Heart left ventricle (tissue), 16 donors: ENCODE results near the gene ARHGAP15. TPM values are rescaled to one million over a fixed set of nuclear protein-coding genes. Genes with fewer than 3 reads are reported as not detected.

ENCODE experiments used
- ATAC-seq, 4 donors: fragments of 200-7000 bp; cut with Tn5 transposase; one replicate each; pipeline ENCODE4 v1.9.1; 2020 to 2022; ENCODE audit warnings: moderate library complexity in 4 of 4, mild to moderate bottlenecking in 3 of 4, moderate number of reproducible peaks in 1 of 4
- DNase-seq, 5 donors: peaks; one replicate each; pipeline ENCODE4 v3.0.0-alpha.2; 2020
- H3K27ac ChIP-seq, 12 donors: fragments of 200-600 bp; sonication (generic) in 4 of 12; one replicate each; pipeline versions ENCODE4 v1.5.0 to v1.8.0; 2016 to 2022; ENCODE audit warnings: mild to moderate bottlenecking in 2 of 12
- H3K27me3 ChIP-seq, 9 donors: fragments of 200-600 bp; sonication (generic) in 2 of 9; one replicate each; pipeline versions ENCODE4 v1.5.1 to v1.8.0; 2016 to 2022; ENCODE audit warnings: mild to moderate bottlenecking in 3 of 9
- H3K36me3 ChIP-seq, 9 donors: fragments of 200-600 bp; sonication (generic) in 2 of 9; one replicate each; pipeline versions ENCODE4 v1.5.0 to v1.8.0; 2018 to 2022; ENCODE audit warnings: mild to moderate bottlenecking in 2 of 9
- H3K4me1 ChIP-seq, 12 donors: fragments of 200-600 bp; sonication (generic) in 4 of 12; one replicate each; pipeline versions ENCODE4 v1.5.0 to v1.8.0; 2016 to 2022; ENCODE audit warnings: mild to moderate bottlenecking in 3 of 12
- H3K4me3 ChIP-seq, 12 donors: fragments of 200-600 bp; sonication (generic) in 4 of 12; one replicate each; pipeline versions ENCODE4 v1.5.0 to v1.8.0; 2017 to 2022; ENCODE audit warnings: mild to moderate bottlenecking in 9 of 12, moderate library complexity in 4 of 12
- H3K9me3 ChIP-seq, 12 donors: fragments of 200-600 bp; sonication (generic) in 4 of 12; one replicate each; pipeline versions ENCODE4 v1.5.0 to v1.8.0; 2016 to 2022; ENCODE audit warnings: mild to moderate bottlenecking in 1 of 12
- POLR2A ChIP-seq, 2 donors: fragments of 450-650 bp; IDR thresholded peaks; one replicate each; pipeline ENCODE4 v1.6.1; 2017; ENCODE audit warnings: antibody characterized with exemption in 2 of 2, mild to moderate bottlenecking in 2 of 2, moderate library complexity in 2 of 2
- WGBS, 4 donors: extraction: QIAGEN DNeasy Blood & Tissue Kit in 2 of 4; methylation state at CpG; one replicate each; pipeline versions ENCODE4 v1.1.5 to v1.1.7; 2013 to 2018; 5-methylcytosine and 5-hydroxymethylcytosine counted together
- intact Hi-C, 10 donors: fragments of 100-400 bp; cut with DNase I; formaldehyde crosslinking; loops; one replicate each; pipeline versions ENCODE4 v1.11.1 to v1.14.2; 2022
- polyA plus RNA-seq, 2 donors: library from polyadenylated mRNA; stranded (reverse); fragments of 200-250 nt; gene quantifications; one replicate each; pipeline ENCODE4 v1.2.3, GENCODE V29; 2013
- total RNA-seq, 9 donors: library from RNA; depleted of rRNA in 2 of 9; stranded (reverse); fragments of >200 nt in 2 of 9; fragmentation: NEBNext Ultra II Directional in 3 of 9; extraction: Animal tissue kit (Norgen Biotek cat#: 25700) in 3 of 9; gene quantifications; one replicate each; pipeline versions ENCODE4 v1.1.0 to v1.2.4, GENCODE V29; 2016 to 2023
- TF ChIP-seq, protein P1 (sequence below), 12 donors: fragments of 200-600 bp; sonication (generic) in 4 of 12; IDR thresholded peaks; one replicate each; pipeline versions ENCODE4 v1.5.0 to v1.8.0; 2018 to 2022; ENCODE audit warnings: antibody characterized with exemption in 12 of 12, mild to moderate bottlenecking in 5 of 12
- donor health status: ischemic (EF 13 %, LVEDD 7.1; RV severe dilation, severe dysfunction).
- donor health status: healthy with polysubstance abuse.
- donor health status: DM: no; HTN: yes; CAD: no.
- donor health status: DM: no; HTN: no; CAD: no.
- donor health status: ischemic (EF 25% LVEDD 6.9; RV normal size, moderate dysfunction).
- donor health status: ischemic (EF 25% LVEDD 5.7; RV mildly dilated, moderate dysfunction).
- donor health status: healthy.
- donor health status: DM: yes; HTN: yes; CAD: no.
- donor health status: ischemic (EF 35%, LVEDD 5.7; RV mildly dilated, moderate dysfunction).
- donor health status: nonischemic (EF 11% LVEDD 7.7; RV severe dilation, severe dysfunction).
- donor health status: DM: yes; HTN: yes; CAD: no.
- donor health status: PGD.
- donor health status: ischemic (EF 29% LVEDD 5.4; RV normal size, mild dysfunction).
- donor health status: nonischemic (EF 23%, LVEDD 6.1; RV moderate dilation, normal function).

Gene ARHGAP15
- total and polyA plus RNA-seq, 11 donors, result 1.3 to 8.7 (median 3.3) TPM

DNA sequence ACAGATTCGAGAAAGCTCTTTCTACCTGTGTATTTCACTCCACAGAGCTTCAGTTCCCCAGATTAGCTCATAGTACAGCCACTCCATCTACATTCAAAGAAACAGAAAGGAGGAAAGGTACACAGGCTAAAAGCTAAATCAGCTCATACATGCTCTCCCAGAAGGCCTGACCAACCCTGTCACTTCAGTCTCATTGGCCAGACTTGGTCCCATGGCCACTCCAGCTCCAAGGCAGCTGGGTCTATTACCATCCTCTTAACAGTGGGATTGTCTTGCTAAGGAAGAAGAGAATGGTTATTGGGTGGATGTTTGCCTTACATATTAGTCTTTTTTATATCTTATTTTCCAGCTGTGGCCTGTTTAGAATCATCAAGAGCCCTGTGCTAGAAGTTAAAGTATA is 572.6 kb downstream of the ARHGAP15 start:
- Histone ChIP-seq H3K27me3 (no peaks in the 10 kb centered on the region), H3K9me3 (no peaks in the 10 kb centered on the region), H3K4me3 (no peak overlapping the region), H3K27ac (no peak overlapping the region), H3K4me1 (peaks cover 0 to 11% (median 0%) of the 10 kb centered on the region in 12 donors), H3K36me3 (peaks cover 0 to 5% (median 0%) of the 10 kb centered on the region in 9 donors)
- TF ChIP-seq, protein P1, sequence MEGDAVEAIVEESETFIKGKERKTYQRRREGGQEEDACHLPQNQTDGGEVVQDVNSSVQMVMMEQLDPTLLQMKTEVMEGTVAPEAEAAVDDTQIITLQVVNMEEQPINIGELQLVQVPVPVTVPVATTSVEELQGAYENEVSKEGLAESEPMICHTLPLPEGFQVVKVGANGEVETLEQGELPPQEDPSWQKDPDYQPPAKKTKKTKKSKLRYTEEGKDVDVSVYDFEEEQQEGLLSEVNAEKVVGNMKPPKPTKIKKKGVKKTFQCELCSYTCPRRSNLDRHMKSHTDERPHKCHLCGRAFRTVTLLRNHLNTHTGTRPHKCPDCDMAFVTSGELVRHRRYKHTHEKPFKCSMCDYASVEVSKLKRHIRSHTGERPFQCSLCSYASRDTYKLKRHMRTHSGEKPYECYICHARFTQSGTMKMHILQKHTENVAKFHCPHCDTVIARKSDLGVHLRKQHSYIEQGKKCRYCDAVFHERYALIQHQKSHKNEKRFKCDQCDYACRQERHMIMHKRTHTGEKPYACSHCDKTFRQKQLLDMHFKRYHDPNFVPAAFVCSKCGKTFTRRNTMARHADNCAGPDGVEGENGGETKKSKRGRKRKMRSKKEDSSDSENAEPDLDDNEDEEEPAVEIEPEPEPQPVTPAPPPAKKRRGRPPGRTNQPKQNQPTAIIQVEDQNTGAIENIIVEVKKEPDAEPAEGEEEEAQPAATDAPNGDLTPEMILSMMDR (IDR thresholded peaks at IDR 0.05), result no peak
- no peak for TF ChIP-seq POLR2A (IDR thresholded peaks at IDR 0.05)
- DNase-seq (no peak), ATAC-seq (no peak)
- intact Hi-C loops, result loop anchor here in 1 of 10 donors (10.0 kb wide), 1 partner anchor 177 kb away; no protein-coding TSS in a partner anchor
- WGBS, 4 donors, result 77 to 100% (median 94%) methylated on average over 1 of the region's 1 CpG

DNA sequence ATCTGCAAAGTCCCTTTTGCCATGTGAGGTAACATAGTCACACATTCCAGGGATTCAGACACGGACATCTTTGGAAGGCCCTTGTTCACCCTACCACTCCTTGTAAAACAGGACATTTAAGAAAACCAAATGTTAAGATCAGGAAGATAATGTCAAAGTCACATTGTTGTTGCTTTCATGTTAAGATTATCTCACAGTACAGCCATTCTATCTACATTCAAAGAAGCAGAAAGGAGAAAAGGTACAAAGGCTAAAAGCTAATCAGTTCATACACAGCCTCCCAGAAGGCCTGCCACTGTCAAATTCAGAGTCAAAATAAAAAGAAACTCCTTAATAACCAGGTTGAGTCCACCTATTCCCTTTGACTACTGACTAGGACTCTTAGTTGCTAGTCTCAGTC is 573.7 kb downstream of the ARHGAP15 start:
- H3K4me3 ChIP-seq, result no peak overlapping the region
- no peaks in the 10 kb centered on the region for H3K27me3 ChIP-seq
- no peaks in the 10 kb centered on the region for H3K9me3 ChIP-seq
- WGBS, 4 donors, result 81 to 100% (median 83%) methylated on average over 1 of the region's 1 CpG
- TF ChIP-seq, protein P1 (IDR thresholded peaks at IDR 0.05), result no peak
- TF ChIP-seq POLR2A (IDR thresholded peaks at IDR 0.05), result no peak
- ATAC-seq (no peak), DNase-seq (no peak)
- no peak overlapping the region for H3K27ac ChIP-seq
- intact Hi-C loops, result loop anchor here in 1 of 10 donors (10.0 kb wide), 1 partner anchor 178 kb away; no protein-coding TSS in a partner anchor
- H3K4me1 ChIP-seq, result peaks cover 0 to 11% (median 0%) of the 10 kb centered on the region in 12 donors
- H3K36me3 ChIP-seq, result peaks cover 0 to 5% (median 0%) of the 10 kb centered on the region in 9 donors

DNA sequence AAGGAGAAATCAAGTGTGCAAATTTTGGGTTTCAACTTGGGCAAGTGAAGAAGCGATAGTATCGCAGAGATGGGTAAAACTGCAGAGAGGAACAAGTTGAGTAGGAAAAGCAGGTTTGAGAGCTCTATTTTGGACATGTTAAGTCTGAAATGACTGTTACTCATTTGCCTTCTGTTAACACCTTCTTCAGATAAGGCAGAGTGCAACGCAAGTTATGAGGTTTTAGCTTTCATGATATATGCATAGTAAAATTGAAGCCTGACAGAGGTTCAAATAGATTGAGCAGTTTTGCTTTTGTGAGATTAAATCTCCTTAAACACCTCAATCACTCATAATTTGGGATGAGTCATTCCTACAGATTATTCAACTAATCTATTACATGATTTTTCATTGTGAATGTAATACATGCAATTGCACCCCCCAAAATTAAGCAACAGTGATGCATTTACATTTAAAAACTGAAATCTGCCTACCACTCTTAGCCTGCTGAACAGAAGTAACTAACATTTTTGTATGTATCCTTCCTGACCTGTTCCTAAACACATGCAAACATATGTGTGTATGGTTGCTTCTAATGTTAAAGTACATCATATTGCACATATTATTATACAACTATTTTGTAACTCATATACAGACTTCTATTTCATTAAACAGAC is 575.4 kb downstream of the ARHGAP15 start:
- Histone ChIP-seq H3K4me1 (peaks cover 0 to 11% (median 0%) of the 10 kb centered on the region in 12 donors), H3K36me3 (peaks cover 0 to 5% (median 0%) of the 10 kb centered on the region in 9 donors), H3K27ac (no peak overlapping the region), H3K27me3 (no peaks in the 10 kb centered on the region), H3K4me3 (no peak overlapping the region), H3K9me3 (no peaks in the 10 kb centered on the region)
- intact Hi-C loops, result loop anchor here in 1 of 10 donors (10.0 kb wide), 1 partner anchor 180 kb away; no protein-coding TSS in a partner anchor
- TF ChIP-seq, protein P1 (IDR thresholded peaks at IDR 0.05), result no peak
- TF ChIP-seq POLR2A (IDR thresholded peaks at IDR 0.05), result no peak
- WGBS, 4 donors, result 81 to 89% (median 84%) methylated on average over 3 of the region's 3 CpGs
- no peak for DNase-seq
- no peak for ATAC-seq

DNA sequence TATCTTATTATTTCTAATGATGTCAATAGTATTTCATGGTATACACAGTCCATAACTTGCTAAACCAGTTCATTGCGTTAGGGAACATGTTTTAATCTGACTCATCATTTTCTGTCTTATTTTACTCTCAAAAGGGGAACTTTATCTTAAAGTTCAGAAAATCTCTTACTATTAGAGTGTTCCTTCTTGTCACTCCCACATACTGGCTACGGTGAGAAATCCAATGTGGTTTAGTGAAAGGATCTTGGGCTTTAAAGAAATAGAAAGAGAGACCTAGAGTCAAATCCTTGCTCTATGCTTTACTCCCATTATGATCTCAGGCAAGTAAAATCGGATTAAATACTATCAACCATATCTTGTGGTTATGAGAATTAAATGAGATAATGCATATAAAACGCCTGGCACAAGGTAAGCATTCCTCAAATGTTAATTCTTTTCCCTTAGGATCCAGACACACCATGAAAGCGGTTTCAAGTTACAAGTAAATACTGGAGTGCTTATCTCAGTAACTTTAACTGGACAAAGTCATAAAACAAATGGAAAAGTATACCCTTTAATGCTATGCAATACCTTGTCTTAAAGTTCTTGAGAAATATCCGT is 576.0 kb downstream of the ARHGAP15 start:
- Histone ChIP-seq H3K4me1 (peaks cover 0 to 11% (median 0%) of the 10 kb centered on the region in 12 donors), H3K9me3 (no peaks in the 10 kb centered on the region), H3K4me3 (no peak overlapping the region), H3K27me3 (no peaks in the 10 kb centered on the region), H3K27ac (no peak overlapping the region), H3K36me3 (peaks cover 0 to 5% (median 0%) of the 10 kb centered on the region in 9 donors)
- intact Hi-C loops, result loop anchor here in 1 of 10 donors (10.0 kb wide), 1 partner anchor 180 kb away; no protein-coding TSS in a partner anchor
- ATAC-seq (no peak), DNase-seq (no peak)
- WGBS, 4 donors, result 65 to 73% (median 70%) methylated on average over 6 of the region's 6 CpGs
- TF ChIP-seq POLR2A (IDR thresholded peaks at IDR 0.05), result no peak
